ENCODE data around the gene PAK3. TPM values are rescaled to one million over a fixed set of nuclear protein-coding genes. Genes with fewer than 3 reads are reported as not detected.

PAK3 gene
- total RNA-seq, 1 experiment from 2014 or later: not detected

DNA sequence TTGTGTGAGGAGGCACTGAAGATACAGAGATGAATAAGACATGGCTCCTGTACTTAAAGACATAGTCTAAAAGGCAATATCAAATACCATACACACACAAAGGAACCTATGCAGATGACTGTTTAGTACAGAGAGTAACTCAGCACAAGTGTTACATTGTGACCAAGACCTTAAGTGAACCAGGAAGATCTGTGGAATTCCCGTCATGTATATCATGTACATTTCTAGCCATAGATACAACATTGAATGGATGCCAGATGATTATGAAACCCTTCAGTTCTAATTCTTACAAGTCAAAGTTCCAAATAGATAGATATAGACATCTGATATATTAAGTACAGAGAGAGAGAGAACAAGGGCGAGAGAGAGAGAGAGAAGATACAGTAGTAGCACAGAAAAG, 73.2 kb downstream of the PAK3 start:
- RAD21 ChIA-PET (ENCODE audit: low non-redundant PET in 1 of 2, low total read pairs in 2 of 2, uncharacterized antibody in 2 of 2, unreplicated experiment in 2 of 2): no interaction called here
- H3K4me3 ChIP-seq (replicated peaks in 1 of 2; ENCODE audit: low read depth in 1 of 2, low read length in 2 of 2): no peak overlapping the region
- TF ChIP-seq ZNF274 (IDR thresholded peaks at IDR 0.05; ENCODE audit: low read depth, low read length): no peak
- no peak for TF ChIP-seq YY1 (IDR thresholded peaks at IDR 0.05; ENCODE audit: extremely low read depth, insufficient replicate concordance, low read depth, low read length)
- TF ChIP-seq, protein P1, sequence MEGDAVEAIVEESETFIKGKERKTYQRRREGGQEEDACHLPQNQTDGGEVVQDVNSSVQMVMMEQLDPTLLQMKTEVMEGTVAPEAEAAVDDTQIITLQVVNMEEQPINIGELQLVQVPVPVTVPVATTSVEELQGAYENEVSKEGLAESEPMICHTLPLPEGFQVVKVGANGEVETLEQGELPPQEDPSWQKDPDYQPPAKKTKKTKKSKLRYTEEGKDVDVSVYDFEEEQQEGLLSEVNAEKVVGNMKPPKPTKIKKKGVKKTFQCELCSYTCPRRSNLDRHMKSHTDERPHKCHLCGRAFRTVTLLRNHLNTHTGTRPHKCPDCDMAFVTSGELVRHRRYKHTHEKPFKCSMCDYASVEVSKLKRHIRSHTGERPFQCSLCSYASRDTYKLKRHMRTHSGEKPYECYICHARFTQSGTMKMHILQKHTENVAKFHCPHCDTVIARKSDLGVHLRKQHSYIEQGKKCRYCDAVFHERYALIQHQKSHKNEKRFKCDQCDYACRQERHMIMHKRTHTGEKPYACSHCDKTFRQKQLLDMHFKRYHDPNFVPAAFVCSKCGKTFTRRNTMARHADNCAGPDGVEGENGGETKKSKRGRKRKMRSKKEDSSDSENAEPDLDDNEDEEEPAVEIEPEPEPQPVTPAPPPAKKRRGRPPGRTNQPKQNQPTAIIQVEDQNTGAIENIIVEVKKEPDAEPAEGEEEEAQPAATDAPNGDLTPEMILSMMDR (IDR thresholded peaks at IDR 0.05 in 2 of 3, conservative IDR thresholded peaks at IDR 0.05 in 1 of 3; ENCODE audit: borderline replicate concordance in 1 of 3, insufficient read depth in 1 of 3, low read depth in 2 of 3, low read length in 2 of 3): no peak
- TF ChIP-seq, protein P2, sequence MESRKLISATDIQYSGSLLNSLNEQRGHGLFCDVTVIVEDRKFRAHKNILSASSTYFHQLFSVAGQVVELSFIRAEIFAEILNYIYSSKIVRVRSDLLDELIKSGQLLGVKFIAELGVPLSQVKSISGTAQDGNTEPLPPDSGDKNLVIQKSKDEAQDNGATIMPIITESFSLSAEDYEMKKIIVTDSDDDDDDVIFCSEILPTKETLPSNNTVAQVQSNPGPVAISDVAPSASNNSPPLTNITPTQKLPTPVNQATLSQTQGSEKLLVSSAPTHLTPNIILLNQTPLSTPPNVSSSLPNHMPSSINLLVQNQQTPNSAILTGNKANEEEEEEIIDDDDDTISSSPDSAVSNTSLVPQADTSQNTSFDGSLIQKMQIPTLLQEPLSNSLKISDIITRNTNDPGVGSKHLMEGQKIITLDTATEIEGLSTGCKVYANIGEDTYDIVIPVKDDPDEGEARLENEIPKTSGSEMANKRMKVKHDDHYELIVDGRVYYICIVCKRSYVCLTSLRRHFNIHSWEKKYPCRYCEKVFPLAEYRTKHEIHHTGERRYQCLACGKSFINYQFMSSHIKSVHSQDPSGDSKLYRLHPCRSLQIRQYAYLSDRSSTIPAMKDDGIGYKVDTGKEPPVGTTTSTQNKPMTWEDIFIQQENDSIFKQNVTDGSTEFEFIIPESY (IDR thresholded peaks at IDR 0.05; ENCODE audit: extremely low read depth, insufficient replicate concordance, low read length): no peak
- no peak for TF ChIP-seq EZH2 (IDR thresholded peaks at IDR 0.05)
- TF ChIP-seq REST (IDR thresholded peaks at IDR 0.05; ENCODE audit: low read depth): no peak
- TF ChIP-seq ELF1 (IDR thresholded peaks at IDR 0.05; ENCODE audit: borderline replicate concordance, low read depth): no peak
- TF ChIP-seq EZH2phosphoT487 (IDR thresholded peaks at IDR 0.05; ENCODE audit: borderline replicate concordance): no peak
- no peak for TF ChIP-seq CBX3 (IDR thresholded peaks at IDR 0.05; ENCODE audit: low read depth)
- TF ChIP-seq SRF (IDR thresholded peaks at IDR 0.05; ENCODE audit: low read depth): no peak
- TF ChIP-seq RAD21 (IDR thresholded peaks at IDR 0.05; ENCODE audit: low read depth): no peak

More for the DNA sequence above, 73.2 kb downstream of the PAK3 start:
- BruUV-seq (replicated peaks): no TSS peak
- Histone ChIP-seq H3K9me2 (ENCODE audit: insufficient read depth) (no peaks in the 10 kb centered on the region), H3K79me2 (ENCODE audit: insufficient read depth, low read length) (no peaks in the 10 kb centered on the region), H3K27ac (ENCODE audit: low read depth, low read length) (no peak overlapping the region), H3K9me3 (ENCODE audit: control insufficient read depth in 1 of 2, insufficient read depth in 1 of 2, low read depth in 1 of 2, low read length in 2 of 2) (no peaks in the 10 kb centered on the region), H4K20me1 (ENCODE audit: insufficient read depth) (no peaks in the 10 kb centered on the region), H3K27me3 (ENCODE audit: insufficient read depth, low read length) (no peaks in the 10 kb centered on the region), H3K4me1 (ENCODE audit: control insufficient read depth in 1 of 2, insufficient read depth in 2 of 2, low read length in 2 of 2) (no peaks in the 10 kb centered on the region), H3K9ac (ENCODE audit: low read length) (no peak overlapping the region), H3K36me3 (ENCODE audit: control insufficient read depth in 1 of 2, insufficient read depth in 2 of 2, low read length in 2 of 2) (no peaks in the 10 kb centered on the region), H2AFZ (ENCODE audit: low read depth, low read length, poor library complexity, severe bottlenecking) (no peak overlapping the region), H3K4me2 (ENCODE audit: low read length) (no peak overlapping the region)
- POLR2A ChIA-PET: no interaction called here
- ATAC-seq (no peak), DNase-seq (ENCODE audit: low read depth, low spot score) (no peak)
- CTCF ChIA-PET: interaction anchor here (0.9 to 1.8 kb wide), 3 partner anchors 75 to 278 kb away, joined by 3 to 9 read pairs (median 6); no protein-coding TSS in a partner anchor
- intact Hi-C loops (cut with micrococcal nuclease): loop anchor here (2.0 to 5.0 kb wide), 2 partner anchors 73 to 276 kb away; no protein-coding TSS in a partner anchor
